Activated B cell treated with CpG ODN at 0.5 μM for 24 hours (primary cell): ENCODE data around the gene PLD4. TPM values are rescaled to one million over a fixed set of nuclear protein-coding genes. Genes with fewer than 3 reads are reported as not detected.

Source experiments
- ATAC-seq: fragments of 200-7000 bp; cut with Tn5 transposase; one replicate; pipeline ENCODE4 v1.10.0; 2021; ENCODE audit warnings: low read depth, mild to moderate bottlenecking, moderate library complexity
- CTCF ChIA-PET: fragments of 350-600 bp; sonication (Branson Sonifier 250); formaldehyde crosslinking; loops from one replicate; lab custom pipeline; 2021; ENCODE audit warnings: antibody characterized with exemption; lab: Charles Lee
- POLR2A ChIA-PET: fragments of 350-600 bp; sonication (Branson Sonifier 250); formaldehyde crosslinking; loops from one replicate; lab custom pipeline; 2021; ENCODE audit warnings: antibody characterized with exemption; lab: Charles Lee
- DNase-seq: peaks from one replicate; pipeline ENCODE4 v3.0.0; 2022
- H3K27ac Mint-ChIP-seq: one replicate; pipeline ENCODE4 v1.8.0; 2020; ENCODE audit warnings: mixed read lengths
- H3K27me3 Mint-ChIP-seq: one replicate; pipeline ENCODE4 v1.8.0; 2021; ENCODE audit warnings: mixed read lengths
- H3K36me3 Mint-ChIP-seq: one replicate; pipeline ENCODE4 v1.8.0; 2021; ENCODE audit warnings: low read depth, mixed read lengths
- H3K4me1 Mint-ChIP-seq: one replicate; pipeline ENCODE4 v1.8.0; 2021; ENCODE audit warnings: mixed read lengths
- H3K4me3 Mint-ChIP-seq: one replicate; pipeline ENCODE4 v1.8.0; 2020; ENCODE audit warnings: mild to moderate bottlenecking, mixed read lengths
- H3K9me3 Mint-ChIP-seq: one replicate; pipeline ENCODE4 v1.8.0; 2020; ENCODE audit warnings: mixed read lengths
- intact Hi-C: fragments of 100-400 bp; cut with micrococcal nuclease; formaldehyde crosslinking; loops from one replicate; pipeline ENCODE4 v1.15.1; 2024
- total RNA-seq: library from RNA; stranded (reverse); gene quantifications from 2 replicates; pipeline ENCODE4 v1.2.3, GENCODE V29; 2022
- TF ChIP-seq, protein P1 (sequence below): fragments of 200-600 bp; IDR thresholded peaks from one replicate; pipeline ENCODE4 v1.8.0; 2022; ENCODE audit warnings: antibody characterized with exemption, mild to moderate bottlenecking

The PLD4 gene
- total RNA-seq, 1 donor from 2014 or later: 473 TPM

- Mint-ChIP-seq H3K27ac (no peak overlapping the region), H3K4me3 (no peak overlapping the region), H3K27me3 (peaks cover 6% of the 10 kb centered on the region), H3K9me3 (no peaks in the 10 kb centered on the region), H3K4me1 (no peaks in the 10 kb centered on the region), H3K36me3 (no peaks in the 10 kb centered on the region)
- ChIA-PET POLR2A (no interaction called here), CTCF (no interaction called here)
- DNase-seq (no peak), ATAC-seq (no peak)
- intact Hi-C loops: no loop called here
- TF ChIP-seq, protein P1, sequence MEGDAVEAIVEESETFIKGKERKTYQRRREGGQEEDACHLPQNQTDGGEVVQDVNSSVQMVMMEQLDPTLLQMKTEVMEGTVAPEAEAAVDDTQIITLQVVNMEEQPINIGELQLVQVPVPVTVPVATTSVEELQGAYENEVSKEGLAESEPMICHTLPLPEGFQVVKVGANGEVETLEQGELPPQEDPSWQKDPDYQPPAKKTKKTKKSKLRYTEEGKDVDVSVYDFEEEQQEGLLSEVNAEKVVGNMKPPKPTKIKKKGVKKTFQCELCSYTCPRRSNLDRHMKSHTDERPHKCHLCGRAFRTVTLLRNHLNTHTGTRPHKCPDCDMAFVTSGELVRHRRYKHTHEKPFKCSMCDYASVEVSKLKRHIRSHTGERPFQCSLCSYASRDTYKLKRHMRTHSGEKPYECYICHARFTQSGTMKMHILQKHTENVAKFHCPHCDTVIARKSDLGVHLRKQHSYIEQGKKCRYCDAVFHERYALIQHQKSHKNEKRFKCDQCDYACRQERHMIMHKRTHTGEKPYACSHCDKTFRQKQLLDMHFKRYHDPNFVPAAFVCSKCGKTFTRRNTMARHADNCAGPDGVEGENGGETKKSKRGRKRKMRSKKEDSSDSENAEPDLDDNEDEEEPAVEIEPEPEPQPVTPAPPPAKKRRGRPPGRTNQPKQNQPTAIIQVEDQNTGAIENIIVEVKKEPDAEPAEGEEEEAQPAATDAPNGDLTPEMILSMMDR: no peak
Measured at GRCh38 chr14:104953896-104954656, 29.4 kb downstream of the PLD4 start.

GRCh38 chr14:104954746-104955395, 30.2 kb downstream of the PLD4 start:
- POLR2A ChIA-PET: no interaction called here
- CTCF ChIA-PET: no interaction called here
- no peaks in the 10 kb centered on the region for H3K36me3 Mint-ChIP-seq
- no peaks in the 10 kb centered on the region for H3K4me1 Mint-ChIP-seq
- H3K9me3 Mint-ChIP-seq: no peaks in the 10 kb centered on the region
- TF ChIP-seq, protein P1: no peak
- H3K27ac Mint-ChIP-seq: no peak overlapping the region
- ATAC-seq: no peak
- no peak for DNase-seq
- intact Hi-C loops: no loop called here
- H3K4me3 Mint-ChIP-seq: no peak overlapping the region
- H3K27me3 Mint-ChIP-seq: peaks cover 6% of the 10 kb centered on the region

DNA sequence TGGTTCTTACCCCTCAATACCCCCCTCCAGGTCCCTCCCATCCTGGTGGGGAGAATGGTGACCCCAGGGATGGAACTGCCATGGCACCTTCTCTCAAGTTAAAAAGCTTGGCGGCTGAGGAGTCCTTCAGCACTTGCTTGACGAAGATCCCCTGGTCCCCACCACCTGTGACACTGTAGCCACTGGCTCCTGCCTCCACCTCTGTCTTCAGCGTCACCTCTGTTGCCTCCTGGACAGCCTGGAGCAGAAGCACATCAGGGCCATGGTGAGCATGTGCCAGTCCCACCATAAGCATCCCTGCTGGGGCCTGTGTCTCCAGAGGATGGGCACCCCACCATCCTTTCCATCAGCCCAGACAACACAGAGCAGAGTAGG, 30.7 kb downstream of the PLD4 start:
- no peak for DNase-seq
- intact Hi-C loops: no loop called here
- H3K27ac Mint-ChIP-seq: no peak overlapping the region
- no peaks in the 10 kb centered on the region for H3K4me1 Mint-ChIP-seq
- no peak overlapping the region for H3K4me3 Mint-ChIP-seq
- ATAC-seq: no peak
- TF ChIP-seq, protein P1: no peak
- ChIA-PET POLR2A (interaction anchor here (0.6 kb wide), 1 partner anchor 33 kb away, joined by 3 read pairs; no protein-coding TSS in a partner anchor), CTCF (no interaction called here)
- H3K27me3 Mint-ChIP-seq: peaks cover 7% of the 10 kb centered on the region
- H3K36me3 Mint-ChIP-seq: no peaks in the 10 kb centered on the region
- no peaks in the 10 kb centered on the region for H3K9me3 Mint-ChIP-seq

GRCh38 chr14:104956290-104956890, 31.7 kb downstream of the PLD4 start:
- peaks cover 9% of the 10 kb centered on the region for H3K27me3 Mint-ChIP-seq
- ATAC-seq: no peak
- TF ChIP-seq, protein P1: no peak
- intact Hi-C loops: no loop called here
- no peaks in the 10 kb centered on the region for H3K4me1 Mint-ChIP-seq
- ChIA-PET POLR2A (no interaction called here), CTCF (no interaction called here)
- no peaks in the 10 kb centered on the region for H3K9me3 Mint-ChIP-seq
- H3K27ac Mint-ChIP-seq: no peak overlapping the region
- DNase-seq: no peak
- no peaks in the 10 kb centered on the region for H3K36me3 Mint-ChIP-seq
- no peak overlapping the region for H3K4me3 Mint-ChIP-seq
